ENCODE results near the gene LEPROT. TPM values are rescaled to one million over a fixed set of nuclear protein-coding genes. Genes with fewer than 3 reads are reported as not detected.
"Not testable (repeated sequence)": the region's sequence is repeated elsewhere in the genome, so short reads cannot be mapped to it uniquely, and the experiment has no call there.

LEPROT gene
- total and polyA plus RNA-seq, 8 donors: 16.9 to 45.5 (median 30.3) TPM

GRCh38 chr1:65378247-65378946 is 42.1 kb upstream of the LEPROT start:
- Histone ChIP-seq H3K9me3 (no peaks in the 10 kb centered on the region), H3K4me1 (no peaks in the 10 kb centered on the region), H3K27me3 (no peaks in the 10 kb centered on the region), H3K36me3 (no peaks in the 10 kb centered on the region), H3K27ac (no peak overlapping the region), H3K4me3 (no peak overlapping the region)
- DNase-seq (no peak), FAIRE-seq (no peak), ATAC-seq (no peak)
- TF ChIP-seq CTCF (IDR thresholded peaks at IDR 0.05): no peak
- WGBS, 2 donors: 62 to 65% methylated on average over 2 of the region's 2 CpGs
- intact Hi-C loops (cut with DNase I): no loop called here

GRCh38 chr1:65384426-65384825 is 36.0 kb upstream of the LEPROT start:
- ATAC-seq; H3K4me3 ChIP-seq; H3K4me1 ChIP-seq; DNase-seq; FAIRE-seq; intact Hi-C loops (cut with DNase I); H3K27ac ChIP-seq; H3K36me3 ChIP-seq; H3K9me3 ChIP-seq; H3K27me3 ChIP-seq: not testable (repeated sequence)
- WGBS, 2 donors: 96 to 97% methylated on average over 5 of the region's 5 CpGs

GRCh38 chr1:65386439-65386838 is 34.0 kb upstream of the LEPROT start:
- Histone ChIP-seq H3K27ac (no peak overlapping the region), H3K4me3 (no peak overlapping the region), H3K36me3 (no peaks in the 10 kb centered on the region), H3K4me1 (no peaks in the 10 kb centered on the region), H3K9me3 (no peaks in the 10 kb centered on the region), H3K27me3 (no peaks in the 10 kb centered on the region)
- 93 to 96% methylated on average over 3 of the region's 3 CpGs for WGBS, 2 donors
- FAIRE-seq: no peak
- no peak for ATAC-seq
- TF ChIP-seq CTCF (IDR thresholded peaks at IDR 0.05): no peak
- DNase-seq: no peak
- intact Hi-C loops (cut with DNase I): no loop called here

- H3K27ac ChIP-seq: no peak overlapping the region
Observed at GRCh38 chr1:65387821-65388220, 32.6 kb upstream of the LEPROT start.

GRCh38 chr1:65388908-65389695 is 31.4 kb upstream of the LEPROT start:
- 89 to 90% methylated on average over 3 of the region's 3 CpGs for WGBS, 2 donors
- no peak overlapping the region for H3K27ac ChIP-seq
- H3K27me3 ChIP-seq: no peaks in the 10 kb centered on the region
- FAIRE-seq (no peak), DNase-seq (no peak), ATAC-seq (no peak)
- intact Hi-C loops (cut with DNase I): no loop called here
- H3K4me3 ChIP-seq: no peak overlapping the region
- no peaks in the 10 kb centered on the region for H3K4me1 ChIP-seq
- no peaks in the 10 kb centered on the region for H3K9me3 ChIP-seq
- no peaks in the 10 kb centered on the region for H3K36me3 ChIP-seq
- TF ChIP-seq CTCF (IDR thresholded peaks at IDR 0.05): no peak

More at GRCh38 chr1:65387821-65388220, 32.6 kb upstream of the LEPROT start:
- FAIRE-seq (no peak), DNase-seq (no peak), ATAC-seq (no peak)
- Histone ChIP-seq H3K36me3 (no peaks in the 10 kb centered on the region), H3K4me3 (no peak overlapping the region), H3K4me1 (no peaks in the 10 kb centered on the region), H3K27me3 (no peaks in the 10 kb centered on the region), H3K9me3 (no peaks in the 10 kb centered on the region)
- TF ChIP-seq CTCF (IDR thresholded peaks at IDR 0.05): no peak
- intact Hi-C loops (cut with DNase I): no loop called here
- 92 to 94% methylated on average over 2 of the region's 2 CpGs for WGBS, 2 donors

All from pancreas (tissue), 10 donors.